BLaER1 (cell line): ENCODE measurements around the gene OCEL1.

Source experiments
- H3K27ac ChIP-seq: shearing (Covaris generic); formaldehyde crosslinking; 2 replicates; pipeline ENCODE4 v1.8.1; 2022
- H3K27me3 ChIP-seq: shearing (Covaris generic); formaldehyde crosslinking; 2 replicates; pipeline ENCODE4 v1.8.1; 2022
- H3K36me3 ChIP-seq: shearing (Covaris generic); formaldehyde crosslinking; 2 replicates; pipeline ENCODE4 v1.8.1; 2022
- H3K4me1 ChIP-seq: shearing (Covaris generic); formaldehyde crosslinking; 2 replicates; pipeline ENCODE4 v1.8.1; 2022
- H3K4me2 ChIP-seq: shearing (Covaris generic); formaldehyde crosslinking; 2 replicates; pipeline ENCODE4 v1.8.1; 2022
- H3K4me3 ChIP-seq: shearing (Covaris generic); formaldehyde crosslinking; 2 replicates; pipeline ENCODE4 v1.8.1; 2022
- H3K9ac ChIP-seq: shearing (Covaris generic); formaldehyde crosslinking; 2 replicates; pipeline ENCODE4 v1.8.1; 2022
- H3K9me3 ChIP-seq: shearing (Covaris generic); formaldehyde crosslinking; 2 replicates; pipeline ENCODE4 v1.8.1; 2022
- H4K20me1 ChIP-seq: shearing (Covaris generic); formaldehyde crosslinking; 2 replicates; pipeline ENCODE4 v1.8.1; 2022
- Cebpa-rat ChIP-seq: shearing (Covaris generic); IDR thresholded peaks from 2 replicates; pipeline ENCODE4 v1.8.1; 2022

Gene OCEL1

DNA sequence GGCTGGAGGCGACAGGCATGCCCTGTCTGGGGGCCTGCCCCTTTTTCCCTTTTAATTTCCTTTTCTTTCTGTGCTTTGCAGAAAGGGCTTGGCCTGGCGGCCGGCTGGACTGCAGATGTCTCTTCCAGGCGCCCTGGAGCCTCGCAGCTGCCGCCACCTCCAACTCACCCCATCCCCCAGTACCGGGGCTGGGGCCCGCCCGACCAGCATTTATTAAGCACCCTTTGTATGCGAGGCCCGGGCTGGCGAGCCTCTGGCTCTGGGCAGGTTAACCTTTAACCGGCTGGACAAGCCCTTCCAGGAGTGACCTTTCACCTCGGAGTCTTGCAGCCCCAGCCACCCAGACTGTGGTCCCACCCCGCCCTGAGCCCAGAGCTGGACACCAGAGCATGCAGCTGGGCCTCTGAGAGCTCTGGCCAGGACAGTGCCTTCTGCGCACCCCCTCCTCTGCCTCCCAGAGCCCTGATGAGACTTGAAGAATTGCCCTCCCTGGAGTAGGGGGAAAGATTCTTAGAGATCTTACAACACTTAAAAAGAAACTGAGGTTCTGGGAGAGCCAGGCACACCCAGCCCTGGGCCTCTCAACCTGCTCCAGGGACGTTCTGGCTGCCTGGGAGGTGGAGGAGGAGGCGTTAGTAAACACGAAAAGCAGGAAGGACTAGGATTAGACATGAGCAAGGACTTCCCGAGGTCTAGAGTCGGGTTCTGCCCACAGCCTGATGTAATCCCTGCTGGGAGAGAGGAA lies 20.8 kb downstream of the OCEL1 start:
- Histone ChIP-seq H3K4me3 (peak overlapping the region; percentile 69), H3K27me3 (no peaks in the 10 kb centered on the region), H4K20me1 (peaks cover 33% of the 10 kb centered on the region), H3K4me1 (peaks cover 50% of the 10 kb centered on the region), H3K27ac (peak overlapping the region; percentile 92), H3K9me3 (no peaks in the 10 kb centered on the region), H3K36me3 (no peaks in the 10 kb centered on the region), H3K9ac (peak overlapping the region; percentile 82), H3K4me2 (peak overlapping the region; percentile 91)
- no peak for TF ChIP-seq Cebpa-rat

DNA sequence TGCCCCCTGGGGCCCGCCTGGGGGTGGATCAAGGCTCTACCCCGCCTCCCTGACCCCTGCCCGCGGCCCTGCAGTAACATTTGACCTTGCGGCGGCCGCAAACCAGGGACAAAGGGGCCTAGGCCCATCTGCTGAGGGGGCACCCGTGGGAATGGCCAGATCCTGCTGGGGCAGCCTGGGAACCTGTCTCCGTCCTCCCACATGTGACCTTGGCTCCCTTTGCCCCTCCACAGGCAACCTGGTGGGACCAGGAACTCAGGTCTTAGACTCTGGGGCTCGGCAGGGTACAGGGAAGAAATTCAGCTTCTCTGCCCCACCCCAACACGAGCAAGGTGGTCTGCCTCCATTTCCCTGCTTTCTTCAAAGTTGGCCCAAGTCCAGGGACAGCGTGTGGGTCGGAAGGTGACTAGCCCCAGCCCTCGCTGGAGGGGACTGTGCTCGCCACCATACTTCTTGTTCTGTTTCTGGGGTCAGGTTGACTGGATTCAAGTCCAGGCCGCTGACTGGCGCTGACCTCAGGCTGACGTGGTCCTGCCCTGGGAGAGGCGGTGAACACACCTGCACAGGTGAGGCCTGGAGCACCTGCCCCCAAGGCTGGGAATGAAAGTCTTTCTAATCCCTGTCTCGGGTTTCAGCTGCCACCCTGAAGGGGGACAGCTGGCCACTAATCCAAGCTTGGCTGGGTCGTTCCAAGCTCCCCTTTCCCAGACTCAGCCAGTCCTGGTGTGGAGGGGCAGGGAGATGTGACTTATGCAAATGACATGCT lies 22.2 kb downstream of the OCEL1 start:
- peaks cover 20% of the 10 kb centered on the region for H4K20me1 ChIP-seq
- H3K27ac ChIP-seq, result 0 out of 2 replicates have a peak overlapping the region, but pooled peaks have one; percentile 6
- no peak overlapping the region for H3K9ac ChIP-seq
- peak overlapping the region; percentile 91; the same call in 1 of the 2 replicates for H3K4me2 ChIP-seq
- H3K36me3 ChIP-seq, result no peaks in the 10 kb centered on the region
- H3K4me3 ChIP-seq, result no peak overlapping the region
- H3K27me3 ChIP-seq, result no peaks in the 10 kb centered on the region
- TF ChIP-seq Cebpa-rat, result no peak
- H3K4me1 ChIP-seq, result peaks cover 37% of the 10 kb centered on the region
- H3K9me3 ChIP-seq, result no peaks in the 10 kb centered on the region

DNA sequence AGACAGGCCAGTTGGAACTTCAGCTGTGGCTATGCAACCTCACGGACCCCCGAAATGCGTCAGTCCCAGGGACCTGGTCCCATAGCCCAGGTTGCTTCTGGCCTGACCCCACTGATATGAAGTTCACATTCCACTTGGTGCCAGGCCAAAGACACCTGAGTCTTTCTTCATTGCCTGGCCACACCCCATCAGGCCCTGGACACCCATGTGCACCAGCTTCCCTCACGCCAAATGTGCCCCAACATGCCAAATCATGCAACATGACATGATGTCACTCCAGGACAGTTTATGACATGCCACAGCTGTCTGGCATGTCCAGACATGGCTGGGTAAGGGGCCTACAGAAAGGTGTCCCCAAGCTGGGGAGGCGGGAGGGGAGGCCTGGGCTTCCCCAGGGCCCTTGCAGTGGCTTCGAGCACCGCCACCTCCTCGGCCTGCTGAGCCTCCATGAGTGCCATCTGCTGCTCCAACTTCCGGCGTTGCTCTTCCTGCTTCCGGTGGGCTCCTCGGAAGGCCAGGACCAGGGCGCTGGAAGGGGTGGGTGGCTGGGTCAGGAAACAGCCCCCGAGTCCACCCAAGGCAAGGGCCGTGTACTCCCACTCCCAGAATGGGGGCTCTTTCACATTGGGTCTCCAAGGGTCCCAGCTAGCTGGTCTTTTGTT lies 24.0 kb downstream of the OCEL1 start:
- Histone ChIP-seq H3K4me2 (no peak overlapping the region), H3K27ac (no peak overlapping the region), H3K4me1 (peaks cover 34% of the 10 kb centered on the region), H3K9me3 (no peaks in the 10 kb centered on the region), H4K20me1 (peaks cover 1% of the 10 kb centered on the region; the same call in 1 of the 2 replicates), H3K27me3 (no peaks in the 10 kb centered on the region), H3K4me3 (no peak overlapping the region), H3K9ac (no peak overlapping the region), H3K36me3 (no peaks in the 10 kb centered on the region)
- TF ChIP-seq Cebpa-rat, result no peak

DNA sequence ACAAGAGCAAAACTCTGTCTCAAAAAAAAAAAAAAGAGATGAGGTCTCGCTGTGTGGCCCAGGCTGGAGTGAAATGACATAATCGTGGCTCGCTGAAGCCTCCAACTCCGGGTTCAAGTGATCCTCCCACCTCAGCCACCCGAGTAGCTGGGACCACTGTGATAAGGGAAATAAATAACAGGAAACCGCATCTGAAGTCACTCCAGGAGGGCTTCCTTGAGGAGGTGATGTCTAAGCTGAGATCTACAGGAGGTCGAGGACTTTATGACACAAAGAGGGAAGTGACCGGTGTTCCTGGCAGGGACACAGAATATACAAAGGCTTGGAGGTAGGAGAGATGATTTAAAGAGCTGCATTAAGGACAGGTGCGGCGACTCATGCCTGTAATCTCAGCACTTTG lies 28.6 kb downstream of the OCEL1 start:
- H3K9ac ChIP-seq, result no peak overlapping the region
- no peak overlapping the region for H3K4me3 ChIP-seq
- H3K36me3 ChIP-seq, result no peaks in the 10 kb centered on the region
- no peak overlapping the region for H3K27ac ChIP-seq
- H3K4me1 ChIP-seq, result peaks cover 15% of the 10 kb centered on the region
- no peaks in the 10 kb centered on the region for H4K20me1 ChIP-seq
- no peak overlapping the region for H3K4me2 ChIP-seq
- H3K27me3 ChIP-seq, result no peaks in the 10 kb centered on the region
- H3K9me3 ChIP-seq, result no peaks in the 10 kb centered on the region
- TF ChIP-seq Cebpa-rat, result no peak

DNA sequence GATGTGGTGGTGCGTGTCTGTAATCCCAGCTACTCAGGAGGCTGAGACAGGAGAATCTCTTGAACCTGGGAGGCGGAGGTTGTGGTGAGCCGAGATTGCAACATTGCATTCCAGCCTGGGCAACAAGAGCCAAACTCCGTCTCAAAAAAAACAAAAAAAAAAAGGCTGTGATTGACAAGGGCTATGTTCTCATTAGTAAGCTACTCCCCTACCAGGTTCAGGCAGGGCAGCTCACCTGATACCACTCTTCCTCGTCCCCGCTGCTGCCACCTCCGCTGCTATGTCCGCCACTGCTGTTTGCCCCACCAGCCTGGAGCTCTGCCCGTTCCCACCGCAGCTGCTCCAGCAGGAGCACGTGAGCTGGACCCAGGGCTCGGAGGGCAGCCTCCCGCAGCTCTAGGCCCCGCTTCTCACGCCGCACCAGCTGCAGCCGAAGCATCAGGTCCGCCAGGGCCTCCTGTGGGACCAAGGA lies 29.2 kb downstream of the OCEL1 start:
- TF ChIP-seq Cebpa-rat, result no peak
- Histone ChIP-seq H3K9me3 (no peaks in the 10 kb centered on the region), H3K4me1 (peaks cover 11% of the 10 kb centered on the region), H4K20me1 (no peaks in the 10 kb centered on the region), H3K4me3 (no peak overlapping the region), H3K36me3 (no peaks in the 10 kb centered on the region), H3K27ac (no peak overlapping the region), H3K27me3 (no peaks in the 10 kb centered on the region), H3K9ac (no peak overlapping the region), H3K4me2 (no peak overlapping the region)

DNA sequence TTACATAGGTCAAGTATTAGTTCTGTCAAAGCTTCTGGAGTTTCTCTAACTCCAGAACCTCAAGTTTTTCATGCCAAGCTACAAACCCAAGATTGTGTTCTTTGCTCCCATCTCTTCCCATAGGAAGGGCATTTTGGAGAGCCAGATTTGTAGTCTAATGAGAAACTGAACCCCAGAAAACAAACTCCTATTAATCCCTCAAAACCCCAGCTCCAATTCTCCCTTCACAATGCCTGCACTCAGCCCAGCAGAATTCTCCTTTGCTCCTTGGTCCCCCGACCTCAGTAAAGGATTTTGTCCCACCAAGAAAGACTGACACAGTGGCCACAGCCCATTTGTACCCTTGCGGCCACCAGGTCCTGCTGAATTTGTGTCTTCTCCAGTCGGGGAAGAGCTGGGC lies 30.1 kb downstream of the OCEL1 start:
- Histone ChIP-seq H4K20me1 (no peaks in the 10 kb centered on the region), H3K4me1 (peaks cover 16% of the 10 kb centered on the region), H3K27ac (no peak overlapping the region), H3K9me3 (no peaks in the 10 kb centered on the region), H3K4me2 (no peak overlapping the region), H3K27me3 (no peaks in the 10 kb centered on the region), H3K4me3 (no peak overlapping the region), H3K9ac (no peak overlapping the region), H3K36me3 (no peaks in the 10 kb centered on the region)
- no peak for TF ChIP-seq Cebpa-rat

DNA sequence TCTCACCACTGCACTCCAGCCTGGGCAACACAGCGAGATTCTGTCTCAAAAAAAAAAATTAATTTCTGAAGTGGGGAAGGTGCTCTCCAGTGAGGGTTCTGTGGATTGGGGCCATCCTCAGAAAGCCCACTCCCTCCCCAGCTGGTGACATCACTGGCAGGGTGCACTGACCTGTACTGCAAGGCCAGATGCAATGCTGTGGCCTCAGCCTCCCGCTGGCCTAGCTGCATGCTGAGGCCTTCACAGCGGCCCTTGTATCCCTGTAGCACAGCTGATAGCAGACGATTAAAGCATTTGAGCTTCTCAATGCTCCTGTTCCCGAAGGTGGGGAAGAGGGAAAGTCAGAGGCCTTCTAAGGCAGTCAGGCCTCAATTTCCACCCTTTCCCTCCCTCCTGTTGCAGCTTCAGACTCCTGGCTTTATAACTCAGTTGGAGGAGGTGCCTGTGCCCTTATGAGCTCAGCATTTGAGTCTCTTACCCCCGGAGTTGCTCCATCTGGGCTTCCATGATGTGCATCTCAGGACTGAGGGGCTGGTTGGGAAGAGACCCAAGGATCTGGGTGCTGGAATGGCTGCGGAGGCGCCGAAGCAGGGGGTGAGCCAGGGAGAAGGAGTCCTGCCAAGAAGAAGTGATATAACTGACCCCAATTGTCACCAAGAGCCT lies 33.2 kb downstream of the OCEL1 start:
- H3K9me3 ChIP-seq, result no peaks in the 10 kb centered on the region
- no peak overlapping the region for H3K4me3 ChIP-seq
- H3K36me3 ChIP-seq, result no peaks in the 10 kb centered on the region
- no peak overlapping the region for H3K27ac ChIP-seq
- H3K4me1 ChIP-seq, result peaks cover 23% of the 10 kb centered on the region
- no peak overlapping the region for H3K4me2 ChIP-seq
- no peak for TF ChIP-seq Cebpa-rat
- no peaks in the 10 kb centered on the region for H4K20me1 ChIP-seq
- H3K27me3 ChIP-seq, result no peaks in the 10 kb centered on the region
- H3K9ac ChIP-seq, result no peak overlapping the region

DNA sequence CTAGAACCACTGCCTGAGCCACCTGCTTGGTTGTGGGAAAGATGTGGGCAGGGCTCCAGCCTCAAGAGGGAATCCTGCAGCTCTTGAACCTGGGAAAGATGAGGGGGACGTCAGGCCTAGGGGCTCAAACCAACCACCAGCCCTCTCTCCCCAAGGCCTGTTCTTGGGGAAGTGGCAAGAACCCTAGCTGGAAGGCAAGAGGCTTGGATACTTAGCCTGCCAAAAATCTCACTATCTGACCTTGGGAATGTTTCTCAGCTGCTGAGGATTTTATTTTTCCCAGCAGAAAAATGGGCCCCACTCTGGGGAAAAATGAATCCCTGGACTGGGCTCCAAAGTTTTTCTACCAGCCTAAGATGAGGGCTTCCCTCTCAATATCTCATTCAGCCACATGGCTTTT lies 33.9 kb downstream of the OCEL1 start:
- no peaks in the 10 kb centered on the region for H3K27me3 ChIP-seq
- H3K4me2 ChIP-seq, result no peak overlapping the region
- H3K4me3 ChIP-seq, result no peak overlapping the region
- H3K4me1 ChIP-seq, result peaks cover 24% of the 10 kb centered on the region
- no peaks in the 10 kb centered on the region for H4K20me1 ChIP-seq
- no peaks in the 10 kb centered on the region for H3K9me3 ChIP-seq
- H3K27ac ChIP-seq, result no peak overlapping the region
- no peak overlapping the region for H3K9ac ChIP-seq
- no peak for TF ChIP-seq Cebpa-rat
- H3K36me3 ChIP-seq, result no peaks in the 10 kb centered on the region

DNA sequence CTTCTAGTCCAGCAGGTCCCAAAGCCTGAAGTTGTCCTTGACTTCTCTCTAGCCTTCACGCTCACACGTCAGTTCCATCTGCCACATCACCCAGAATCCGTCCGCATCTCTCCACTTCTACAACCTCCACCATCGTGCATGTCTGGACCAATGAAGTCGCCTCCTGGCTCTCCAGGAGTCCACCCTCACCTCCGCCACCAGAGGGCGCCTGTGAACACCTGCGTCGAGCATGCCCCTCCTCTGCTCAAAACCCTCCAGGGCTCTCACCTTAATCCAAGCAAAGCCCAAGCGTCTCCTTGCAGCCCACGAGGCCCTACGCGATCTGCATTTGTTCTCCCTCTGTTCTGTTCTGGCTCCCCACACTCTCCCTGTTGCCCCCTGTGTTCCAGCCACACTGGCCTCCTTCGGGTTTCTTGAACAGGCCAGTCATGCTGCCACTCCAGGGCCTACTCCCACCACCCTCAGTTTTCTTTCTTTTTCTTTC lies 34.9 kb downstream of the OCEL1 start:
- H3K4me3 ChIP-seq, result no peak overlapping the region
- H3K4me1 ChIP-seq, result peaks cover 29% of the 10 kb centered on the region
- no peaks in the 10 kb centered on the region for H3K9me3 ChIP-seq
- H3K27me3 ChIP-seq, result no peaks in the 10 kb centered on the region
- no peak overlapping the region for H3K27ac ChIP-seq
- H3K36me3 ChIP-seq, result no peaks in the 10 kb centered on the region
- TF ChIP-seq Cebpa-rat, result no peak
- H3K9ac ChIP-seq, result no peak overlapping the region
- H4K20me1 ChIP-seq, result no peaks in the 10 kb centered on the region
- H3K4me2 ChIP-seq, result 0 out of 2 replicates have a peak overlapping the region, but pooled peaks have one; percentile 36
